GM19240 (cell line): ENCODE data around the gene MPZL2.

Source experiments
- DNase-seq: peaks from one replicate; pipeline ENCODE4 v3.0.0; 2011; ENCODE audit warnings: low spot score; ENCODE audit not compliant: insufficient read length

The MPZL2 gene

DNA sequence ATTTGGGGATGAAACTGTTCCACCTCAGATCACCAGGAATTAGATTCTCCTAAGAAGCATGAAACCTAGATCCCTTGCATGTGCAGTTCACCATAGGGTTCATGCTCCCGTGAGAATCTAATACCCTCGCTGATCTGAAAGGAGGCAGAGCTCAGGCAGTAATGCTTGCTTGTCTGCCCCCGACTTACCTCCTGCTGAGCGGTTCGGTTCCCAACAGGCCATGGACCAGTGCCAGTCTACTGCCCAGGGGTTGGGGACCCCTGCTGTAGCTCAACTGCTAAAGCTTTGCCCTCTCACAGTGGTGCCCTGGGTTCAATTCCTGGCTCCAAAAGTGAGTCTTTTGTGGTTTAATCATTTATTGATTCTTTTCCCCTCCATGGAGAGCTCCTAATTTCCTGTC lies 42.7 kb downstream of the MPZL2 start:
- no peak for DNase-seq

DNA sequence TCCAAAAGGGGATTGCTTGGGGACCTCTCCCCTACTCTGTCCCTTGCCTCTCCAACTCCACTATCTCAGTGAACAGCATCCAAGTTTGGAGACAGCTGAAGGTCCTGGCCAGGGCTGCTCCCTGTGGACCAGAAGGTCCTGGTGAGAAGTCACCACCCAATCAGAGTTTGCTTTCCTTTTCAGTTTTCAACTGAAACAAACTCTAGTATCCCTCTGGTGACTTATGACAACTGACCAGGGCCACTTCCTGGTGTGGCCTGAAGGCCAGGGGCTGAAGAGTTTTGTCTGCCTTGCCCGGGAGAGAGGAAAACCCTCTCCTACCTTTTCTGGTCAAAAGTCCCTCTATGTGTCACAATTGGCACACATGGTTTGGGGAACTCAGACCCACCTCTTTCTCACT lies 44.4 kb downstream of the MPZL2 start:
- DNase-seq = no peak

- DNase-seq = no peak
Measured at GRCh38 chr11:118219244-118219643, 44.9 kb downstream of the MPZL2 start.

- no peak for DNase-seq
Measured at GRCh38 chr11:118217575-118217974, 46.5 kb downstream of the MPZL2 start.

GRCh38 chr11:118216621-118217481 lies 47.2 kb downstream of the MPZL2 start:
- no peak for DNase-seq

GRCh38 chr11:118215765-118216164 lies 48.3 kb downstream of the MPZL2 start:
- no peak for DNase-seq

DNA sequence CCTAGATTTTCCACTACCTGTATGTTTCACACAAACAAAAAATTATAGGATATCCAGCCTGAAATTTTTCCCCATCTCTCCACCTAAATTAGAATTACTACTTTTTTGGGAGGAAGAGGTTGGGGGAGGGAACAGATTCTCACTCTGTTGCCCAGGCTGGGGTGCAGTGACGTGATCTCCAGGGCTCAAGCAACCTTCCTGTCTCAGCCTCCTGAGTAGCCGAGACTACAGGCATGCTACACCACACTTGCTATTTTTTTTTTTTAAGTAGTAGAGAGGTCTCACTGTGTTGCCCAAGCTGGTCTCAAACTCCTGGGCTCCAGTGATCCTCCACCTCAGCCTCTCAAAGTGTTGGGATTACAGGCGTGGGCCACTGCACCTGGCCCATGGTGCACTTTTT lies 48.8 kb downstream of the MPZL2 start:
- DNase-seq = no peak

GRCh38 chr11:118214210-118214914 lies 49.7 kb downstream of the MPZL2 start:
- DNase-seq = no peak

- DNase-seq = no peak
Measured at GRCh38 chr11:118213781-118214180, 50.3 kb downstream of the MPZL2 start.

DNA sequence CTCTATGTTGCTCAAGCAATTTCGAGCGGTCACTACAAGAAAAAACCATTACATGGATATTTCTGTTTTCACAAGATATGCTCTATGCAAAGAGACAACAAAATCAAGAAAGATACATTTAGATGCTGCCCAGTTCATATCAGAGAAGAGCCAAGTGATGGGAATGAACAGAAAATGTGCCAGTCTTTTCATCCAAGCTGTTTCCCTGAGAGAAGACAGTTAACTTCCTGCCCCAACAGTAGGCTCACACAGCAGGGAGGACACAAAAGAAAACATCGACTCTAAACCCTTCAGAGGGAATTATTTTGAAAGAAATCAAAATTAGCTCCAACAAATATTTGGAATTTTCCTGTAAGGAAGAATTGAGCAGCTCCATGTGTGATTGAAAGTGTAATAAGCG lies 50.9 kb downstream of the MPZL2 start:
- no peak for DNase-seq

DNA sequence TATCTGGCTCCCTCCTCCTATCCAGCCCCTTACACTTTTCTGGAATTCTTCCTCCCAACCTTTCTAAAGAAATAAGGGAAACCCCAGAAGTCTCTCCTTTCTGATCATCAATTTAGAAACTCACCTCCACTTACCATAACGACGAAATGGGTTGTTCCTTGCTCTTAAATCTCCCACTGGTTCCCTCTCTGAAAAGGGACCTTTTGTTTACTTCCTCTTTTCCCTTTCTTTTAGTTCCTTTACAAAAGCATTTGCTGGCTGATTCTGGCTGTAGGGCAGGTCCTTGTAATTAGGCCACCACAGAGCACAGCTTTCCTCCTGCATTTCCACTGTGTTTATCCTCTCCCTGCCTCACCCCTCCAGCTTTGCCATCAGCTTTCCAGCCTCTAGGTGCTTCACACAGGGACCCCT lies 51.3 kb downstream of the MPZL2 start:
- no peak for DNase-seq

DNA sequence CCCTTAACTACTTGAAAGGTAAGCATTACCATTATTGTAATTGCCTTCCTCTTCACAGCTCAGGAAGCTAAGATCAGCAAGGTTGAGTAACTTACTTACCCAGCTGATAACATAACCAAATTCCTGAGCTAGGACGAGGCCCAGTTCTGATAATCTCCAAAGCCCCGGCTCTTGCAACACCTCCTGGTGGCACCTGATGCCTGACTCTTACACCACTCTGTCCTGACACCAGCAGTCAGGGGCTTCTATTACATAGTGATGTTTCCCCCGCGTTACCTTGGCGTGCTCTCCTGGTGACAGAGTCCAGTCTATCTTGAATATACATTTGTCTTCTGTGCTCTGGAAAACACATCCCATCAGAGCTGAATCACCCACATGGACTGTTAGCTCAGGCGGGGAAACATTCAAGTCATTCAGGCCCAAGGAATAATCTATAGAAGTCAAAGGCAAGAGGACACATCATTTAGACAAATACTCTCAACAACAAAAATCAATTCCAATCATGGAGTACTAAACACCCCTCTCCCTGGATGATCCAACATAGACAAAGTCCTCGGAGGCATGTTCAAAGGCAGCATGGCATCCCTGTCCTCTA lies 51.9 kb downstream of the MPZL2 start:
- no peak for DNase-seq

DNA sequence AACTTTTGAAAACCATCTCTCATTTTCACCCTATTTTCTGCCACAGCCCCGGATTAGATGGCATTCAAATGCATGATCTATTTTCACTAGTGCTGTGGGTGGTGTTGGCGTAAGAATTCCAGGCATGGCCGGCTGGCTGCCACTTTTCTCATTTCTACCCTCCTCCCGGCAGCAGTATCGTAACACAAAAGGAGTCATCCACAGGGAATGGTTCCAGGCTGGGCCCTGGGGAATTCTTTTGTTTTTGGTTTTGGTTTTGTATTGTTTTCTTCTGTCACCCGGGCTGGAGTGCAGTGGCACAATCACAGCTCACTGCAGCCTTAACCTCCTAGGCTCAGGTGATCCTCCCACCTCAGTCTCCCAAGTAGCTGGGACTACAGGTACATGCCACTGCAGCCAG lies 53.1 kb downstream of the MPZL2 start:
- no peak for DNase-seq

GRCh38 chr11:118210323-118210722 lies 53.8 kb downstream of the MPZL2 start:
- no peak for DNase-seq

GRCh38 chr11:118209033-118209432 lies 55.1 kb downstream of the MPZL2 start:
- DNase-seq = no peak

GRCh38 chr11:118207079-118207478 lies 57.0 kb downstream of the MPZL2 start:
- no peak for DNase-seq

DNA sequence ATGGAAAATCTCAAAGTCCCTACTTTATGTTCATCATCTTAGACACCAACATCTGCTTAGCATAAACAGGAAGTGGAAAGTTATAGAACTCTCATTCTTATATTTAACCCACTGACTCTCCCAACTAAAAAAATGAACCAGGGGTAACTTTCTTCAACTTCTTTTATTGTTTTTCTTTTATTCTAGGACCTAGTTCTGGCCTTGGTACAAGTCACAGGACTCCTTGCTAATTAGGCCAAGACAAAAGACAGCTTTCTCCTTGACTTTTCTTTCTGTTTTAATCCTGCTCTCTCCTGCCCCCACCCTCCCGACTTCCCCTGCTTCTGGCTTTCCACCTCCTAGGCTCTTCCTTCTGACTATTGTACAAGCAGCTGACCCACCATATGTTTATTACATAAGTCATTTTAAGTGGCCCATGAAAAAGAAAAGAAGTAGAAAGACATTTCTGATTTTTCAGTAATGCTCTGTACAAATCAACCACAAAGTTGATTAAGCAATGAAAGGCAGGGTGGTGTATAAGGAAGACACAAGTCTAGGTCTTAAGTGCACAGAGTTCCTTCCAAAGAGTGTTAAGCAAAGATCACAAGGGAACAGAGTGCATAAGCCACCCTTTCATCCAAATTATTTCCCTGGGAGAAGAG lies 57.6 kb downstream of the MPZL2 start:
- no peak for DNase-seq

DNA sequence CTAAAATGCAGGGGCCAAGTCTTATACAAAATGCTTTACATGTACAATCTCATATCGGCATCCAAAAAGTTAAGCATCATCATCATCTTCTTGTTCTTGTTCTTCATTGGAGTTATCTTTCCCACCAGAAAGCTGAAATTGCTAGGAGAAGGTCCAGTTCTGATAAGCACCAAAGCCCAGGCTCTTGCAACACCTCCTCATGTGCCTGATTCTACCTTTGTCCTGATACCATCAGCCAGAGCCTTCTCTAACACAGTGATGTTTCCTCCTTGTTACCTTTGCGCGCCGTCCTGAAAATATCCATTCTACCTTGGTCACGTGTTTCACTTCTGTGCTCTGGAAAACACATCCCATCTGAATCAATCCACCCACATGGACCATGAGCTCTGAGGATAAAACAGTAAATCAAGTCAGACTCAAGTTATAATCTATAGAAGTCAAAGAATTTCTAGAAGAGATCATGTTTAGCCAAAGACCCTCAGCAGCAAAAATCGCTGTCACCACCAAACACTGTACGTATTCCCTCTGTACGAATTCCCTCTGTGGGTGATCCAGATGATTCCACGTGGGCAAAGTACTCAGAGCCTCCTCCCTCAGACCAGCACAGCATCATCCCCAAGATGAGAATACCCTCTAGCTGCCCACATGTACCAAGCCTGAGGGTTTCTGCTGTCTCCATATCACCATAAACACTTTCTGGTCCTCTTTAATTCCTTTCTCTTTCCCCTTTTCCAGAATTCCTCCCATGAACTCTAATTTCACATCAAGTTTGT lies 58.3 kb downstream of the MPZL2 start:
- no peak for DNase-seq
